HL-60 (cell line): ENCODE data around the gene DYRK1A.

ENCODE experiments used
- CTCF ChIP-seq: IDR thresholded peaks from one replicate; pipeline ENCODE4 v1.5.1; 2011; ENCODE audit warnings: low read length, control low read depth, inconsistent platforms; ENCODE audit not compliant: insufficient read depth
- GABPA ChIP-seq: IDR thresholded peaks from 2 replicates; pipeline ENCODE4 v1.6.1; 2012; ENCODE audit warnings: low read depth
- POLR2AphosphoS5 ChIP-seq: IDR thresholded peaks from 2 replicates; pipeline ENCODE4 v1.6.1; 2012; ENCODE audit warnings: low read depth
- REST ChIP-seq: IDR thresholded peaks from 2 replicates; pipeline ENCODE4 v1.6.1; 2012; ENCODE audit warnings: low read depth; ENCODE audit not compliant: insufficient replicate concordance
- SPI1 ChIP-seq: IDR thresholded peaks from 2 replicates; pipeline ENCODE4 v1.6.1; 2012; ENCODE audit warnings: low read depth, mild to moderate bottlenecking, borderline replicate concordance

GRCh38 chr21:37337831-37338230 is 28.7 kb upstream of the DYRK1A start:
- no peak for TF ChIP-seq GABPA
- TF ChIP-seq CTCF, result no peak
- TF ChIP-seq REST, result no peak
- TF ChIP-seq POLR2AphosphoS5, result no peak
- no peak for TF ChIP-seq SPI1
